ENCODE data around the gene ALG12.

GRCh38 chr22:49964136-49965090, 46.2 kb upstream of the ALG12 start:
- TF ChIP-seq CTCF (conservative IDR thresholded peaks at IDR 0.05; ENCODE audit: low read depth, low read length): no peak
- TF ChIP-seq EZH2 (IDR thresholded peaks at IDR 0.05; ENCODE audit: borderline replicate concordance, low read depth, low read length, poor library complexity, severe bottlenecking): no peak
